GM19438 (cell line): Measurements from ENCODE around the gene GALR3.

Experiments used
- ATAC-seq: cut with Tn5 transposase; IDR thresholded peaks from one replicate; pipeline ENCODE4 v1.9.1; 2021; ENCODE audit warnings: low read depth; ENCODE audit not compliant: unreplicated experiment

The GALR3 gene

GRCh38 chr22:37803195-37803638 lies 20.0 kb upstream of the GALR3 start:
- ATAC-seq, result no peak

GRCh38 chr22:37803639-37804351 lies 19.4 kb upstream of the GALR3 start:
- no peak for ATAC-seq

- ATAC-seq, result no peak
These were observed 18.8 kb upstream of the GALR3 start for GRCh38 chr22:37804352-37804880.

- ATAC-seq, result no peak
These were observed 18.0 kb upstream of the GALR3 start for GRCh38 chr22:37804881-37805809.

GRCh38 chr22:37805810-37806277 lies 17.3 kb upstream of the GALR3 start:
- ATAC-seq, result no peak

GRCh38 chr22:37806409-37807333 lies 16.5 kb upstream of the GALR3 start:
- no peak for ATAC-seq

- ATAC-seq, result peak; percentile 87
These were observed 15.5 kb upstream of the GALR3 start, which contains the start of gene GCAT for GRCh38 chr22:37807410-37808293. TSS of gene GCAT (plus strand) at chr22:37807934. CDS start at chr22:37807968, 34 bp downstream.

GRCh38 chr22:37808294-37808657 lies 14.9 kb upstream of the GALR3 start:
- ATAC-seq, result no peak

- ATAC-seq, result no peak
These were observed 13.4 kb upstream of the GALR3 start for GRCh38 chr22:37809672-37810333.

GRCh38 chr22:37811867-37812266 lies 11.3 kb upstream of the GALR3 start:
- no peak for ATAC-seq

GRCh38 chr22:37812869-37813678 lies 10.1 kb upstream of the GALR3 start:
- ATAC-seq, result no peak

- no peak for ATAC-seq
These were observed 7.6 kb upstream of the GALR3 start for GRCh38 chr22:37815593-37815992.

- ATAC-seq, result no peak
These were observed 6.5 kb upstream of the GALR3 start for GRCh38 chr22:37816543-37817180.

GRCh38 chr22:37817705-37818408 lies 5.3 kb upstream of the GALR3 start:
- no peak for ATAC-seq

- ATAC-seq, result no peak
These were observed 4.6 kb upstream of the GALR3 start for GRCh38 chr22:37818409-37819104.

- ATAC-seq, result no peak
These were observed 4.1 kb upstream of the GALR3 start for GRCh38 chr22:37819105-37819433.
